ENCODE data around the gene SYT5. TPM values are rescaled to one million over a fixed set of nuclear protein-coding genes. Genes with fewer than 3 reads are reported as not detected.

The SYT5 gene
- total RNA-seq, 1 experiment from 2014 or later = 0.71 TPM

- no TSS peak for BruUV-seq (replicated peaks)
- CTCF ChIA-PET = interaction anchor here (0.5 to 0.6 kb wide), 3 partner anchors 8 to 107 kb away, joined by 3 to 6 read pairs (median 4); partner anchors contain the start of gene TNNI3
- Mint-ChIP-seq H3K27me3 (ENCODE audit: unreplicated experiment) (peaks cover 49% of the 10 kb centered on the region), H3K36me3 (ENCODE audit: insufficient read depth, unreplicated experiment) (peaks cover 16% of the 10 kb centered on the region), H3K4me1 (ENCODE audit: low read depth, unreplicated experiment) (peaks cover 24% of the 10 kb centered on the region), H3K9me3 (ENCODE audit: low read depth, unreplicated experiment) (no peaks in the 10 kb centered on the region), H3K27ac (ENCODE audit: unreplicated experiment) (no peak within 1 kb of the TSS), H3K4me3 (ENCODE audit: low read depth, unreplicated experiment) (no peak within 1 kb of the TSS)
- intact Hi-C loops (cut with micrococcal nuclease; ENCODE audit: unreplicated experiment) = loop anchor here (5.0 to 10.0 kb wide), 3 partner anchors 235 to 485 kb away; partner anchors contain the start of genes RPL28, SBK3 and TMEM238
- TF ChIP-seq CTCF (IDR thresholded peaks at IDR 0.05; ENCODE audit: unreplicated experiment) = no peak
- peak; percentile 20 for DNase-seq
Observed at GRCh38 chr19:55149078-55150003, 30.7 kb downstream of the SYT5 start, which contains the start of gene TNNT1. Gene TNNT1, minus strand, starts transcription at chr19:55149206. Its CDS starts 2,049 bp downstream, at chr19:55147157.

- peaks cover 24% of the 10 kb centered on the region for H3K4me1 Mint-ChIP-seq (ENCODE audit: low read depth, unreplicated experiment)
- TF ChIP-seq CTCF (IDR thresholded peaks at IDR 0.05; ENCODE audit: unreplicated experiment) = no peak
- no peaks in the 10 kb centered on the region for H3K9me3 Mint-ChIP-seq (ENCODE audit: low read depth, unreplicated experiment)
- H3K36me3 Mint-ChIP-seq (ENCODE audit: insufficient read depth, unreplicated experiment) = peaks cover 16% of the 10 kb centered on the region
- CTCF ChIA-PET = interaction anchor here (0.5 to 1.1 kb wide), 5 partner anchors 13 to 993 kb away, joined by 3 to 7 read pairs (median 6); partner anchors contain the start of genes ISOC2, KMT5C, PTPRH and ZNF444
- H3K4me3 Mint-ChIP-seq (ENCODE audit: low read depth, unreplicated experiment) = no peak overlapping the region
- no peak for DNase-seq
- BruUV-seq (replicated peaks) = no TSS peak
- peaks cover 63% of the 10 kb centered on the region for H3K27me3 Mint-ChIP-seq (ENCODE audit: unreplicated experiment)
- intact Hi-C loops (cut with micrococcal nuclease; ENCODE audit: unreplicated experiment) = loop anchor here (5.0 to 10.0 kb wide), 3 partner anchors 237 to 487 kb away; partner anchors contain the start of genes RPL28, SBK3 and TMEM238
- H3K27ac Mint-ChIP-seq (ENCODE audit: unreplicated experiment) = no peak overlapping the region
Observed at GRCh38 chr19:55147545-55148251, 32.4 kb downstream of the SYT5 start.

GRCh38 chr19:55146705-55147273 lies 33.3 kb downstream of the SYT5 start:
- CTCF ChIA-PET = interaction anchor here (0.6 to 1.7 kb wide), 14 partner anchors 11 to 994 kb away, joined by 3 to 19 read pairs (median 4); partner anchors contain the start of genes DNAAF3, HSPBP1, PPP1R12C and TNNI3
- intact Hi-C loops (cut with micrococcal nuclease; ENCODE audit: unreplicated experiment) = loop anchor here (5.0 to 10.0 kb wide), 3 partner anchors 238 to 488 kb away; partner anchors contain the start of genes RPL28, SBK3 and TMEM238
- Mint-ChIP-seq H3K9me3 (ENCODE audit: low read depth, unreplicated experiment) (no peaks in the 10 kb centered on the region), H3K36me3 (ENCODE audit: insufficient read depth, unreplicated experiment) (peaks cover 16% of the 10 kb centered on the region), H3K4me3 (ENCODE audit: low read depth, unreplicated experiment) (peak overlapping the region; percentile 63), H3K27me3 (ENCODE audit: unreplicated experiment) (peaks cover 63% of the 10 kb centered on the region), H3K27ac (ENCODE audit: unreplicated experiment) (no peak overlapping the region), H3K4me1 (ENCODE audit: low read depth, unreplicated experiment) (peaks cover 24% of the 10 kb centered on the region)
- TF ChIP-seq CTCF (IDR thresholded peaks at IDR 0.05; ENCODE audit: unreplicated experiment) = no peak
- no TSS peak for BruUV-seq (replicated peaks)
- DNase-seq = peak; percentile 68
